ENCODE measurements around the gene ACACA. TPM values are rescaled to one million over a fixed set of nuclear protein-coding genes. Genes with fewer than 3 reads are reported as not detected.
A peak's percentile ranks its signal among the peaks of the same experiment; 100 is the strongest.

ACACA gene
- polyA plus RNA-seq, 1 donor, result 39.9 TPM

DNA sequence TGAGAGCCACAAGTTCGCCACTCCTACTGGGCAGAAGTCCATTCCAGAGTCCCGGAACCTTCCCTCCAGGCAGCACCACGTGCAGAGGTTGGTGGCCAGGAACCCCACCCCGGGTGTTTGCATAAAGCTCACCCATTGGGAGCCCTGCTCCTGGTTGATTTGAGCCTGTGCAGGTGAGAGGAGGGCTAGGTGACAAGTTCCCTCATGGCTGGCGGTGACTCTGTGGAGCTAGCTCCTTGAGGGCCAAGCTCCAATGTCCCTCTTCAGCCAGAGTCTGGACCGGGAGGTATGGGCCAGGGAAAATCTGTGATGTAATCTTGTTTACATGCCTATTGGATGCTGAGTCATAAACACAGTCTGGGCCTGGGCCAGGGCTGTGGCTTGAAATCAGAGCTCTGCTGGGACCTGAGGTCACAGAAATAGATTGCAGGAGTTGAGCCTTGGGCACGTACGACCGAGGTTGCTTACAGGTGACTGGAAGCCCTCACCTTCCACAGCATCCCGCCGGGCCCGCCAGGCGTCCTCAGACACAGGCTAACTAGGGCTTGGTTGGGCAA lies 339.0 kb downstream of the ACACA start:
- no peak for DNase-seq

GRCh38 chr17:37066322-37067255 lies 340.0 kb downstream of the ACACA start:
- DNase-seq, result no peak

- no peak for DNase-seq
Measured at GRCh38 chr17:37065486-37066321, 340.9 kb downstream of the ACACA start.

DNA sequence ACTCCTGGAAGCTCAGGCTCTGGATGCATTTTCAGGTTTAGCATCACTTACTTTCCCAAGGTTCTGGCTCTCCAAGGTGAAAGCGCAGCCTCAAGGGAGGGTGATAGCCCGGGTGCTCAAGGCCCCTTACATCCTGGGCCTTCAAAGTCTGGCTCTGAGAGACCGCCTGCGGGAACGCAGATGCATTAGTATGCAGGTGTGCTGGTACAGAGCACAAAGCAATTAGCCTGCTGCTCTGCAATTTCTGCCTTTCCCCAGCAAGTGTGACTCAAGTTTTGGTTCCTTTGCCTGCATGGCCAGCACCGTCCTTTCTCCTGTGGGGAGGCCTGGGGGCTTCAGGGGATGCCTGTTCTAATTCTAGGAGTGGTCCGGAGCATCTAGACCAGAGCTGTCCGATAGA lies 341.7 kb downstream of the ACACA start:
- no peak for DNase-seq

GRCh38 chr17:37064206-37064605 lies 342.4 kb downstream of the ACACA start:
- DNase-seq, result no peak

- no peak for DNase-seq
Measured at GRCh38 chr17:37062021-37062420, 344.6 kb downstream of the ACACA start.

GRCh38 chr17:37060928-37061327 lies 345.7 kb downstream of the ACACA start:
- DNase-seq, result no peak

DNA sequence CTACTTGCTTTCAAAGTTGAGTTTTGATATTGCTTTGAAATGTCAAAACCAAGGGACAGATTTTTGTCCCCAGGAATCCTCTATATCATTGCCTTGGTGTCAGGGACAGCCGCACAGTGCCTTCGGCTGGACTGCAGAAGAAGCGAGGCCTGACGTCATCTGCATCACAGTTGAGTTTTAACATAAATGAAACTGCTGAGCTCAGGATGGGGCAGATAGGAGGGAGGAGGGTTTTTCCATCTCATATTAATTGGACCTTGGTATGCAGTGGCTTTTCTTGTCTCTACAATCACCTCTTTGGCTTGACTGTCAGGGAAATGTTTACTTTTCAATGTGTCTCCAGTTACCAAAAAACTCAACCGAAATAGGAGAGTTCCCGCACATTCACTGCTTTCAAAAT lies 346.5 kb downstream of the ACACA start:
- DNase-seq, result no peak

- DNase-seq, result no peak
Measured at GRCh38 chr17:37059493-37059892, 347.1 kb downstream of the ACACA start.

DNA sequence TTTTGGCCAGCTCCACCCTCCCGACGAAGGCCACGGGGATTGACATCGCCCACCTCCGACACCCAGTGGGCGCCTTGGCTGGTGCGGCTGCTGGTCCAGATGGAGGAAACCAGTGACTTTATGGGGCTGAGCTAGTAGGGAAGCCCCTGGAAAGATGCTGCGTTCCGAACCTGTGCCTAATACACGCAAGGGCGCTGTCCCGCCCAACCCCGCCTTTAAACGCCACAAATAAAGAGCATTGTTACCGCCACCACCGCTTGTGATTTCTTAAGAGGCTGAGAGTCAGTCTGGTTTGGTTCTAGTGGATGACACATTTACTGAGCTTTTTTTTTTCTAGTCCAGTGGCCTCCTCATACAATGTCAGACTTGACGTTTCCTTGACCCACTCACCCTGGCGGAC lies 350.0 kb downstream of the ACACA start:
- no peak for DNase-seq

- no peak for DNase-seq
Measured at GRCh38 chr17:37054894-37055293, 351.7 kb downstream of the ACACA start.

DNA sequence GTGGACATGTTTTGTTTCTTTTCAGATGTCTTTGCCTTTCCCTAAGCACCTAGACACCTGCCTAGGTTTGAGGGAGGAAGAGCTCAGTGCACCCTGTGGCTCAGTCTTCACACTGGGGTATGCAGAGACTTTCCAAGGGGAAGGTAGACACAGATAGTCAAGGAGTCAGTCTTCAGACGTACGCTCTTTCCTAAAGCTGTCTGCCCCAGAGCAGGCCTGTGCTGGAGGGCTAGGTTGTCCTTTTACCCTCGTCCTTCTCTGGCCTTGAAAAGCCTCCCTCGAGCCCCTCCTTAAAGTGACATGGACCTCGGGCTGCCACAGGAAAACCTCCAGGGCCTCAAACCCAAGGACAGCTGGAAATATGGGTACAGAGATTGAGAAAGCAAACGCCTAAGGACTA lies 354.2 kb downstream of the ACACA start:
- no peak for DNase-seq

GRCh38 chr17:37051833-37052232 lies 354.8 kb downstream of the ACACA start:
- no peak for DNase-seq

- no peak for DNase-seq
Measured at GRCh38 chr17:37051381-37051780, 355.3 kb downstream of the ACACA start.

DNA sequence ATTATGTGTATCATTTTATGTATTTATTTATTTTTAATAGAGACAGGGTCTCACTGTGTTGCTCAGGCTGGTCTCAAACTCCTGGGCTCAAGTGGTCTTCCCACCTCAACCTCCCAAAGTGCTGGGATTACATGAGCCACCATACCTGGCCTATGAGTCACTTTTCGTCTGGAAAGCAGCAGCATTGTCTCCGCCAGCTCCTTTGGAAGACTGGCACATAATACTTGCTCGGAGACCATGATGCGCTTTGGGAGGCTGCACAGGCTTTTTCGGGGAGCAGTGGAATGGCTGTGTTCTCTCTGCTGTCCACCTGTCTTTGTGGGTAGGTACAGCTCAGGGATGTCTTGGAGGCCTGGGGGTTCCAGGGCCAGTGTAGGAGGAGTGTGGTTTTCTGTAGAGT lies 355.7 kb downstream of the ACACA start:
- DNase-seq, result no peak

- DNase-seq, result no peak
Measured at GRCh38 chr17:37048811-37049210, 357.8 kb downstream of the ACACA start.

DNA sequence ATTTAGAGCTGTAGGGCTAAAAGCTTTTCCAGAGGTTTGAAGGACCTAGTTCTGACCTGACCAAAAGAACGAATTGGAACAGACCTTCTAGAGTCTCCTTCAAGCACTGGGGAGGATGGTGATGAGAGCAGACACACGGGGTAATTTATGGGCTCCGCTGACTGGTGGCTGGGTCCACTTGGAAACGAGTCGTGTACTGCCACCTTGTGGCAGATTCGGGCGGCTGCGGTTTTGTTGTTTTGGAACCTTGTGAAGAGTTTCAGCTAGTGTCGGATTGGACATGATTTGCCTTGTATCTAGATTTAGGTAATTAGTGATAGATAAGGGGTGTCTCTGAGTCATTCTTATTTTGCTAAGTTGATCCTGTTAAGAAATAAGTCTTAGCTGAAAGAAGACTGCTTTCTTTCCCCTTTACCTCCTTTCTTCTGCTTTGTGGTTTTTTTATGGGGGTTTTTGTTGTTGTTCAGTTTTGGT lies 359.0 kb downstream of the ACACA start:
- DNase-seq, result peak; percentile 89

GRCh38 chr17:37045351-37045922 lies 361.2 kb downstream of the ACACA start:
- DNase-seq, result no peak

- DNase-seq, result no peak
Measured at GRCh38 chr17:37043201-37043600, 363.4 kb downstream of the ACACA start.

DNA sequence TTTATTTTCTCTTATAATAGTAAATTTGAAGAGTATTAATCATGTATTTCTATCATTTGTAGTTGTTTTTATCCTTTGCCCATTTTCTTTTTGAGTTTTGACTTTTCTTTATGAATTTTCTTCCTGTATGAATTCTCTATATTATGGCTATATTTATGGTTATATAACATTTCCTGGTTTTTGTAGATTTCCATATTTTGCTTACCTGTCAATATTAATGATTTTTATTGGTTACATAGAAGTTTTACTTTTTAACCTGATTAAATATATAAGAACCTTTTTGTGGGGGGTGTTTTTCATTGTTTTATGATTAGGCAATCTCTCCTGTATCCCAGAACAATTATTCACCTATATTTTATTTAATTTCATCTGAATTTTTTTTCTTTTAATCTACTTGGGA lies 364.7 kb downstream of the ACACA start:
- DNase-seq, result no peak

DNA sequence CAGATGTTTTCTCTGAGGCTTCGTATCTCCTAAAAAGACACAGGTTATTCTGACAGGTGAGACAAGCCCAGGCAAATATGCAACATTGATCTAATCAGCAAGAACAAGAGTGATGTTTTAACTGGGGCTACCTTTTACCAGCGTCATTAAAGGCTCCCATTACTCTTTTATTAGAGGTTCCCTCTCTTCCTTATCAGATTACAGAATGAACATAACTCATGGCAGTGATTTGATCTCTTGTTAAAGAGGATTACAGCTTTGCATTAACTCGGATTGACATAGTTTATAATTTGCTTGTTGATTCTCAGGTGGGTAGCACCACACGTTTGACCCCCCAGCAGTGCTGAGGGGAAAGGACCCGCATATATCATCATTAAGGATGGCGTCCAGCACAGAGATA lies 367.4 kb downstream of the ACACA start:
- DNase-seq, result no peak

DNA sequence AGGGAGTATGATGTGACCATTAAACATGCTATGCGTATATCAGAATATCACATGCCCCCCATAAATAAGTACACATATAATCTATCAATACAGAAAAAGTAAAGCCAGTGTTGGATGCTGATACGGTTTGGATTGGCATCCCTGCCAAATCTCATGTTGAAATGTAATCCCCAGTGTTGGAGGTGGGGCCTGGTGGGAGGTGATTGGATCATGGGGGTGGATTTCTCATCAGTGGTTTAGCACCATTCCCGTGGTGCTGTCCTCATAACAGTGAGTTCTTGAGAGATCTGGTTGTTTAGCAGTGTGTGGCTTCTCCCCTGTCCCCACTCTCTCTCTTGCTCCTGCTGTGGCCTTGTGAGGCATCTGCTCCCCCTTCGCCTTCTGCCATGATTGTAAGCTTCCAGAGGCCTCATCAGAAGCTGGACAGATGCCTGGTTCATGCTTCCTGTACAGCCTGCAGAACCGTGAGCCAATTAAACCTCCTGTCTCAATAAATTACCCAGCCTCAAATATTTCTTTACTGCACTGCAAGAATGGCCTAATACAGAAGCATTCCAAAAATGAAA lies 369.0 kb downstream of the ACACA start:
- DNase-seq, result no peak
